22Rv1 (cell line): ENCODE results near the gene UQCRHL.

Source experiments
- CTCF ChIP-seq: fragments of 450-650 bp; IDR thresholded peaks from 2 replicates; pipeline ENCODE4 v1.5.1; 2017; ENCODE audit warnings: mild to moderate bottlenecking
- ZFX ChIP-seq: fragments of 450-650 bp; IDR thresholded peaks from 2 replicates; pipeline ENCODE4 v1.6.1; 2017; ENCODE audit warnings: antibody characterized with exemption, borderline replicate concordance

DNA sequence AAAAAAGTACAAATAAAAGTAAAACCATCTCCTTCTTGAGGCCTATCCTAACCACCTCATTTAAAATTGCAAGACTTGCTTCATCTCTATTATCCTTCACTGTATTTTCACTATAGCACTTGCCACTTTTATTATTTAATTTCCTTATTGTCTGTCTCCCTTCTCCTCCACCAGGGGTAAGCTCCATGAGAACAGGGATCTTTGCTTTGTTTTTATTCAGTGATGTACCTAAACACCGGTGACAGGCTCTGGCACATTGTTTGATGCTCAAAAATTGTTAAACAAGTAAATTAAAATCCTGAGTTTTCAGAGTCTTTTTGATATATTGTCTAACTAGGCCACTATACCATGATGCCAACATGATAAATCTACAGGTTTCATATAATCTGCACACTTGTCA is 22.8 kb upstream of the UQCRHL start:
- no peak for TF ChIP-seq CTCF
- TF ChIP-seq ZFX: no peak
